Neural progenitor cell (in vitro differentiated cells): ENCODE results near the gene GSTA4. TPM values are rescaled to one million over a fixed set of nuclear protein-coding genes. Genes with fewer than 3 reads are reported as not detected.
"Not testable (repeated sequence)": the region's sequence is repeated elsewhere in the genome, so short reads cannot be mapped to it uniquely, and the experiment has no call there.

Experiments
- DNase-seq: peaks from one replicate; pipeline ENCODE4 v3.0.0-alpha.2; 2016; ENCODE audit warnings: low spot score
- H2AFZ ChIP-seq: fragments of 200-600 bp; sonication (generic); replicated peaks from 2 replicates; pipeline ENCODE4 v1.6.1; 2016; ENCODE audit warnings: antibody characterized with exemption
- H3F3A ChIP-seq: fragments of 200-600 bp; sonication (generic); 2 replicates; pipeline ENCODE4 v1.6.1; 2016; ENCODE audit warnings: antibody characterized with exemption, low read depth
- H3K27ac ChIP-seq: fragments of 200-600 bp; sonication (generic); 2 replicates; pipeline ENCODE4 v1.5.1; 2016; ENCODE audit warnings: mild to moderate bottlenecking
- H3K27me3 ChIP-seq: fragments of 200-600 bp; sonication (generic); 2 replicates; pipeline ENCODE4 v1.6.1; 2016; ENCODE audit warnings: mild to moderate bottlenecking, moderate library complexity
- H3K36me3 ChIP-seq: fragments of 200-600 bp; sonication (generic); 2 replicates; pipeline ENCODE4 v1.5.1; 2016
- H3K4me1 ChIP-seq: fragments of 200-600 bp; sonication (generic); 2 replicates; pipeline ENCODE4 v1.6.1; 2016; ENCODE audit warnings: mixed run types
- H3K4me2 ChIP-seq: fragments of 200-600 bp; sonication (generic); 2 replicates; pipeline ENCODE4 v1.6.1; 2016
- H3K4me3 ChIP-seq: fragments of 200-600 bp; sonication (generic); 2 replicates; pipeline ENCODE4 v1.5.1; 2016
- H3K79me2 ChIP-seq: fragments of 200-600 bp; sonication (generic); 2 replicates; pipeline ENCODE4 v1.6.1; 2016; ENCODE audit warnings: low read depth
- H3K9ac ChIP-seq: fragments of 200-600 bp; sonication (generic); 2 replicates; pipeline ENCODE4 v1.6.1; 2016
- H3K9me3 ChIP-seq: fragments of 200-600 bp; sonication (generic); 2 replicates; pipeline ENCODE4 v1.5.1; 2016; ENCODE audit warnings: low read depth
- H4K20me1 ChIP-seq: fragments of 200-600 bp; sonication (generic); 2 replicates; pipeline ENCODE4 v1.6.1; 2016; ENCODE audit warnings: low read depth
- H3K27ac Mint-ChIP-seq: 3 replicates; pipeline ENCODE4 v1.8.0; 2021; ENCODE audit warnings: mixed read lengths
- H3K27me3 Mint-ChIP-seq: 2 replicates; pipeline ENCODE4 v1.8.0; 2022; ENCODE audit warnings: low read depth, mild to moderate bottlenecking, inconsistent platforms, moderate library complexity, mixed read lengths; ENCODE audit not compliant: insufficient read depth
- H3K36me3 Mint-ChIP-seq: 3 replicates; pipeline ENCODE4 v1.8.0; 2021; ENCODE audit warnings: mixed read lengths
- H3K4me1 Mint-ChIP-seq: 3 replicates; pipeline ENCODE4 v1.8.0; 2021; ENCODE audit warnings: mixed read lengths
- H3K4me3 Mint-ChIP-seq: 3 replicates; pipeline ENCODE4 v1.8.0; 2021; ENCODE audit warnings: mild to moderate bottlenecking, moderate library complexity, mixed read lengths
- H3K9me3 Mint-ChIP-seq: 3 replicates; pipeline ENCODE4 v1.8.0; 2020; ENCODE audit warnings: mixed read lengths
- CTCF ChIP-seq: fragments of 200-600 bp; sonication (generic); IDR thresholded peaks from 2 replicates; pipeline ENCODE4 v1.5.1; 2017; ENCODE audit warnings: antibody characterized with exemption, mild to moderate bottlenecking
- EZH2 ChIP-seq: fragments of 200-600 bp; sonication (generic); IDR thresholded peaks from 2 replicates; pipeline ENCODE4 v1.6.1; 2017; ENCODE audit warnings: antibody characterized with exemption, mild to moderate bottlenecking, moderate library complexity
- EZH2phosphoT487 ChIP-seq: fragments of 200-600 bp; sonication (generic); IDR thresholded peaks from 2 replicates; pipeline ENCODE4 v1.6.1; 2017; ENCODE audit warnings: antibody characterized with exemption
- total RNA-seq: library from RNA; depleted of rRNA; stranded (reverse); fragments of >200 nt; gene quantifications from 2 replicates; pipeline ENCODE4 v1.2.3, GENCODE V29; 2015; ENCODE audit warnings: low replicate concordance

Gene GSTA4
- total RNA-seq, 1 donor from 2014 or later = 113 TPM

- Mint-ChIP-seq H3K27me3 (peaks cover 11% of the 10 kb centered on the region), H3K4me3 (no peak overlapping the region), H3K27ac (no peak overlapping the region), H3K9me3 (peaks cover 9% of the 10 kb centered on the region), H3K36me3 (no peaks in the 10 kb centered on the region), H3K4me1 (peaks cover 6% of the 10 kb centered on the region)
- H4K20me1 ChIP-seq = no peaks in the 10 kb centered on the region
- DNase-seq = no peak
- no peaks in the 10 kb centered on the region for H3K79me2 ChIP-seq
- H3F3A ChIP-seq = no peaks in the 10 kb centered on the region
- TF ChIP-seq EZH2 (no peak), EZH2phosphoT487 (no peak)
- H3K4me1 ChIP-seq = peaks cover 6% of the 10 kb centered on the region
- H3K27me3 ChIP-seq = no peaks in the 10 kb centered on the region
- no peak overlapping the region for H3K4me3 ChIP-seq
- no peak overlapping the region for H3K9ac ChIP-seq
- H3K36me3 ChIP-seq = no peaks in the 10 kb centered on the region
- no peak overlapping the region for H3K4me2 ChIP-seq
- H3K27ac ChIP-seq = no peak overlapping the region
- H3K9me3 ChIP-seq = no peaks in the 10 kb centered on the region
- H2AFZ ChIP-seq = no peak overlapping the region
Measured at GRCh38 chr6:52965380-52965779, 29.7 kb downstream of the GSTA4 start.

- Histone ChIP-seq H3K79me2 (no peaks in the 10 kb centered on the region), H3K27ac (no peak overlapping the region), H3K4me1 (peaks cover 15% of the 10 kb centered on the region), H3K4me3 (no peak overlapping the region), H3F3A (peaks cover 5% of the 10 kb centered on the region), H3K36me3 (no peaks in the 10 kb centered on the region), H4K20me1 (no peaks in the 10 kb centered on the region), H3K9ac (no peak overlapping the region), H2AFZ (no peak overlapping the region), H3K27me3 (no peaks in the 10 kb centered on the region), H3K9me3 (no peaks in the 10 kb centered on the region), H3K4me2 (no peak overlapping the region)
- H3K27me3 Mint-ChIP-seq = peaks cover 8% of the 10 kb centered on the region
- no peaks in the 10 kb centered on the region for H3K36me3 Mint-ChIP-seq
- no peak for TF ChIP-seq EZH2
- TF ChIP-seq EZH2phosphoT487 = no peak
- TF ChIP-seq CTCF = no peak
- DNase-seq = no peak
- H3K9me3 Mint-ChIP-seq = peaks cover 9% of the 10 kb centered on the region
- no peak overlapping the region for H3K27ac Mint-ChIP-seq
- H3K4me1 Mint-ChIP-seq = peaks cover 16% of the 10 kb centered on the region
- no peak overlapping the region for H3K4me3 Mint-ChIP-seq
Measured at GRCh38 chr6:52964318-52964717, 30.8 kb downstream of the GSTA4 start.

GRCh38 chr6:52962701-52963100, 32.4 kb downstream of the GSTA4 start:
- H3K36me3 ChIP-seq = no peaks in the 10 kb centered on the region
- H3K4me1 ChIP-seq = peaks cover 15% of the 10 kb centered on the region
- no peaks in the 10 kb centered on the region for H3K9me3 ChIP-seq
- peaks cover 21% of the 10 kb centered on the region for H3K4me1 Mint-ChIP-seq
- H3K27me3 ChIP-seq = no peaks in the 10 kb centered on the region
- no peak overlapping the region for H3K4me3 Mint-ChIP-seq
- H3F3A ChIP-seq = peaks cover 5% of the 10 kb centered on the region
- H4K20me1 ChIP-seq = no peaks in the 10 kb centered on the region
- H3K27ac Mint-ChIP-seq = no peak overlapping the region
- no peaks in the 10 kb centered on the region for H3K36me3 Mint-ChIP-seq
- peaks cover 9% of the 10 kb centered on the region for H3K9me3 Mint-ChIP-seq
- peaks cover 8% of the 10 kb centered on the region for H3K27me3 Mint-ChIP-seq
- H3K9ac ChIP-seq = no peak overlapping the region
- H3K4me2 ChIP-seq = no peak overlapping the region
- TF ChIP-seq CTCF (no peak), EZH2 (no peak), EZH2phosphoT487 (no peak)
- H3K79me2 ChIP-seq = no peaks in the 10 kb centered on the region
- no peak for DNase-seq
- H3K27ac ChIP-seq = no peak overlapping the region
- H2AFZ ChIP-seq = no peak overlapping the region
- no peak overlapping the region for H3K4me3 ChIP-seq

- Mint-ChIP-seq H3K4me3 (peak overlapping the region; percentile 58), H3K4me1 (peaks cover 21% of the 10 kb centered on the region)
- peak overlapping the region; percentile 71 for H3K4me2 ChIP-seq
- peak; percentile 39 for DNase-seq
- not testable (repeated sequence) for H3F3A ChIP-seq, H3K9ac ChIP-seq, H3K9me3 ChIP-seq, H3K27ac Mint-ChIP-seq, H3K27me3 Mint-ChIP-seq, H4K20me1 ChIP-seq, H3K27me3 ChIP-seq, H3K36me3 Mint-ChIP-seq, H3K27ac ChIP-seq, H3K36me3 ChIP-seq, H3K9me3 Mint-ChIP-seq, H3K79me2 ChIP-seq
- H3K4me3 ChIP-seq = peak overlapping the region; percentile 34
- H2AFZ ChIP-seq = peak overlapping the region; percentile 97
- peaks cover 15% of the 10 kb centered on the region for H3K4me1 ChIP-seq
Measured at GRCh38 chr6:52961022-52961421, 34.1 kb downstream of the GSTA4 start.

- H4K20me1 ChIP-seq, H3K27ac ChIP-seq, H3K27me3 Mint-ChIP-seq, H3K36me3 Mint-ChIP-seq, DNase-seq, H3K4me3 ChIP-seq, H3F3A ChIP-seq, H3K4me3 Mint-ChIP-seq, H3K9me3 ChIP-seq, H3K36me3 ChIP-seq, H3K27me3 ChIP-seq, H3K79me2 ChIP-seq, H3K9ac ChIP-seq: not testable (repeated sequence)
- H3K4me2 ChIP-seq = peak overlapping the region; percentile 71
- Mint-ChIP-seq H3K27ac (peak overlapping the region; percentile 16), H3K4me1 (peaks cover 21% of the 10 kb centered on the region), H3K9me3 (peaks cover 10% of the 10 kb centered on the region)
- H2AFZ ChIP-seq = peak overlapping the region; percentile 61
- peaks cover 15% of the 10 kb centered on the region for H3K4me1 ChIP-seq
Measured at GRCh38 chr6:52960211-52960610, 34.9 kb downstream of the GSTA4 start.
